Posterior vena cava (tissue), 2 donors: ENCODE results near the gene VASH2. TPM values are rescaled to one million over a fixed set of nuclear protein-coding genes. Genes with fewer than 3 reads are reported as not detected.

Source experiments
- DNase-seq: peaks from one replicate; pipeline ENCODE4 v3.0.0-alpha.2; 2020; ENCODE audit warnings: low spot score
- intact Hi-C, 2 donors: fragments of 100-400 bp; cut with DNase I; formaldehyde crosslinking; loops; one replicate each; pipeline versions ENCODE4 v1.14.1 to v1.14.2; 2022 to 2023
- total RNA-seq, 2 donors: library from RNA; stranded (reverse); fragmentation: NEBNext Ultra II Directional; extraction: Animal tissue kit (Norgen Biotek cat#: 25700); gene quantifications; one replicate each; pipeline ENCODE4 v1.2.1, GENCODE V29; 2021
- donor health status: DM: yes; HTN: yes; CAD: no.
- donor health status: DM: yes; HTN: yes; CAD: no.

The VASH2 gene
- total RNA-seq, 2 donors from 2014 or later: 3.3 to 4.8 TPM

- intact Hi-C loops: no loop called here
Measured at GRCh38 chr1:212926372-212926771, 24.0 kb upstream of the VASH2 start.

DNA sequence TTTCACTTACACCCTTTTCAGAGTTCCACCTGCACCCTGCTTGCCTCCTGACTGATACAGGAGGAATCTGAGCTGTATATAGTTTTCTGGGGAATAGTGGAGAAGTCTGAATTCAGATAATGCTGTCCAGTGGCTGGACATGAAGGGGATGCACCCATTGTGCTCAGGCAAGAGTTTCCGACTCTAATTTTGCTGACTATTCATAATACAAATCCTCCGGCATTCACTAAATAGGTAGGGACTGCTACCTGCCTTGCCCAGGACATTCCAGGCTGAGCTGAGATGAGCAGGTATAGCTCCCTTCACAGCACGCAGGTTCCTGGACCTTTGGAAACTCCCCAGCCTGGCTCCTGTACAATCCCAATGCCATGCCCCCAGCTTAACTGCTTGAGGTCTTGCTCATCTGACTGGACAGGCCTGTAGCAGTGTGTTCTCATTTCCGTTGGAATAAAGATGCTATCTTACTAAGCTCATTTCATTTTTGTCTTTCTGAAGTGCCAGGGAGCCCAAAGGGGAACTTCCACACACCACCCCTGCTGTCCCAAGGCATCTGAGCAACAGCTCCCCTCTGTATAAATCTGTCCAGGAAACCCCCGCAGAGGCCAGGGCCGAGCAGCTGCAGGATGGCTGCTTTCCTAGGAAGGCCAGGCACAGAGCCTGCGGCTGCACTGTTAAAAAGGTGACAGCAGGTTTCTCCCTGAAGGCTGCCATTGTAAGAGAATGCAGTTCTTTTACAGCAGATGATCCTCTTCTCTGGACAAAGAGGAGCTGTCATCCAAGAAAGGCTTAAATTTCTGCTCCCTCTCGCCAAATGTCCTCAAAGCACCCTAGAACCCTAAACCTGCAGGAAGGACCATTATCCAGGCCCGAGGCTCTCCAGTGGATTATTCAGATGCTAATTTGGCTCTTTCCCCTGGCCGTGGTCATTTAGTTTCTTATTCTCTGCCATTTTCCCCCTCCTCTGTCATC is 21.7 kb upstream of the VASH2 start:
- intact Hi-C loops: no loop called here
- peak; percentile 26 for DNase-seq

More at GRCh38 chr1:212926372-212926771, 24.0 kb upstream of the VASH2 start:
- peak; percentile 53 for DNase-seq

- intact Hi-C loops: no loop called here
- no peak for DNase-seq
Measured at GRCh38 chr1:212930986-212931678, 19.2 kb upstream of the VASH2 start.

DNA sequence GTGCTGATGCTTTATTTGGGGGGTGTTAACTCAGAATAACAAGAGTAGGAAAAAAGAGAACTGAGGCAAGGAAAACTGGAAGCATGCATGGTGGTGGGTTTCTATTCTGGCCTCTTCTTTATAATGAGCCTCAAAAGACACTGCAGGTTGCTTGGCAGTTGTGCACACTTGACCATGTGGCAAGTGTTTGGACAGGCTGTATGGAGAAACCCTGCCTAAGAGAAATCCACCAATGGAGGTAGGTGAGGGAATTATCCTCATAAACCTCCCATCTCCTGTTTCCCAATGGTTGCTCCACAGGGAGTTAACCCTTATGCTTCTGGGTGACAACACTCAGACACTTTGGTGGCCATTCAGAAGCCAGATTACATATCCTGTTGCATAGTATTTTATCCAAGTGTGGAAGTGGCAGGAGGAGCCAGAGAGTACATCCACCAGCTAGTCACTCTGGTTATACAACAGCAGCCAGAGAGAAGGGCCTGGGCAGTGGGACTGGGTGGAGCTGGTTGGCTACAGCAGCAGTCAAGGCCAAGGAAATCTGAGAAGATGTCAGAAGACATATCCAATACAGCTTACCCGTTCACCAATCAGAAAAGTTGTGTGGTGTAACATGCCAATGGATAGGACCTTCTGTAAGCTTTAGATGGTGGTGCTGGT is 16.4 kb upstream of the VASH2 start:
- intact Hi-C loops: no loop called here
- no peak for DNase-seq

- intact Hi-C loops: no loop called here
- no peak for DNase-seq
Measured at GRCh38 chr1:212935387-212935981, 14.9 kb upstream of the VASH2 start.

- intact Hi-C loops: no loop called here
- DNase-seq: no peak
Measured at GRCh38 chr1:212937034-212937433, 13.3 kb upstream of the VASH2 start.

GRCh38 chr1:212938846-212939245 is 11.5 kb upstream of the VASH2 start:
- intact Hi-C loops: no loop called here
- DNase-seq: no peak

DNA sequence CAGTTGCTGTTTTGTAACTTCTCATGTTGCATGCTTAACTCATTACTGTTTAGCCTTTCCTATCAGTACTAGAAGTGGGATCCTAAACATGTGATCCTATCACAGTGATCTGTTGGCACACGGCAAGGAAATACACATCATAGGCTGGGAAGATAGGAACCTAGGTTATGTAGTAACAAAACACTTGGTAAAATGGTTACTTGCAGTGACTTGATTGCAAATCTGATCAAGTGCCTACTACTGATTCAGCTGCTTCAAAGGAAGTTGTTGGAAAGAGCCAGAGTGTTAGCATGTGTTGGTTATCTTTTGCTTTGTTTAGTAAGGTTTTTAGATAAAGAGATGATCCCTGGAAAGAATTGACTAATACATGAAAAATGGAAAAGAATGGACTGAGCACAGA is 8.9 kb upstream of the VASH2 start:
- no peak for DNase-seq
- intact Hi-C loops: no loop called here

- intact Hi-C loops: no loop called here
- DNase-seq: no peak
Measured at GRCh38 chr1:212942679-212943392, 7.5 kb upstream of the VASH2 start.

GRCh38 chr1:212943393-212943710 is 7.0 kb upstream of the VASH2 start:
- DNase-seq: no peak
- intact Hi-C loops: no loop called here

DNA sequence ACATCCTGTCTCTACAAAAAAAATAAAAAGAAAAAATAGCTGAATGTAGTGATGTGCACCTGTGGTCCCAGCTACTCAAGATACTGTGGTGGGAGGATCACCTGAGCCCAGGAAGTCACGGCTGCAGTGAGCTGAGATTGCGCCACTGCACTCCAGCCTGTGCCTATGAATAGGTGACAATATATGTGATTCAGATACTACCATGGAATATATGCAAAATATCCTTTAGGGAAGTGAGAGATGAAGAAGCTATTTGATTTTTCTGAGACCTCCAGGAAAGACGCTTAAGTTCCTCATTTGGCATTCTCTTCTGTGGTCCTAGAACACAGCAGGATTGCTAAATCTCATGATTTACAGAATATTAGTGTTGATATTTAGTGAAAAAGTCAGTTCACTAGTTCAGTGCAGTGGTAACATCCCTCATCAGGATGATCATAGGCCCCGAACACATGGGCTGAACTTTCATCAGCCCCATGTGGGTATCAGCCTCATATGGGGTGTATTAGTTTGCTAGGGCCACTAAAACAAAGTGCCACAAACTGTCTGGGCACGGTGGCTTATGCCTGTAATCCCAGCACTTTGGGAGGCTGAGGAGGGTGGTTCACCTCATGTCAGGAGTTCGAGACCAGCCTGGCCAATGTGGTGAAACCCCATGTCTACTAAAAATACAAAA is 6.0 kb upstream of the VASH2 start:
- DNase-seq: no peak
- intact Hi-C loops: no loop called here

DNA sequence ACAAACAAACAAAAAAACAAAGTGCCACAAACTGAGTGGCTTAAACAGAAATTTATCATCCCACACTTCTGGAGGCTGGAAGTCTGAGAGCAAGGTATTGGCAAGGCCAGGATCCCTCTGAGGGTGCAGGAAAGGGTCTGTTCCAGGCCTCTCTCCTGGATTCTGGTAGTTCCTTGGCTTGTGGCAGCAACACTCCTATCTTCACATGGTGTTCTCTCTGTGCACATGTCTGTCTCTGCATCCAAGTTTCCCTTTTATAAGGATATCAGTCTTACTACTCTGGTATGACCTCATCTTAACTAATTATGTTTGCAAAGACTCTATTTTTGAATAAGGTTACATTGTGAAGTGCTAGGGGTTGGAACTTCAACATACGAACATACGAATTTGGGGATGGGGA is 5.3 kb upstream of the VASH2 start:
- intact Hi-C loops: no loop called here
- no peak for DNase-seq

DNA sequence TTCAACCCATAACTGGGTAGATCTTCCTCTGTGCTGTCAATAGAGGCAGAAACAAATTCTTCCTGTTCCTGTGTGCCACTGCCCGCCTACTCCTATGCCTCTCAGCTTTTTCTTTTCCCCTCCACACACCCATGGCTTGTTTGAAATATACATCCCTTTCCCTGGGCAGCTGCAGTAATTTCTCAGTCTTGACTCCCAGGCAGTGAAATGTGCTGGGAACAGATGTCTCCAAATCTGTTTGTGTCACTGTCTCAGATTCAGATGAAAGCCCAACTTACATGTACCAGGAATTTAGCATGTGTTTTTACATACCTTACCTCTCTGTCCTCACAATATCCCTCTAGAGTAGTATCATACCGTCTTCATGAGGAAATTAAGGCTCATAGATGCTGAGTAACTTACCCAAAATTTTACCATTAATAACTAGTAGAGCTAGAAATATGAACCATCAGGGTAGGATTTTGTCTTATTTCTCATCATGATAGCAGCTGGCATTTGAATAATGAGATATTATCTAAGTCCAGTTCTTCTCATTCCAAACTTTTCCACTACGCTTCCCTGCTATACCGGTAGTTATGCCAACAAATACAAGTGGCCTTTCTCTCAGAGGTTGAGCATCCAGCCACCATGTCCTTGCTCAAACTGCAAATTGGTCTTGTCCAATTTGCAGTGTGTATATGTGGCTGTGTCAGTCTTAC is 4.7 kb upstream of the VASH2 start:
- intact Hi-C loops: no loop called here
- DNase-seq: no peak

- intact Hi-C loops: no loop called here
Measured at GRCh38 chr1:212946872-212947271, 3.5 kb upstream of the VASH2 start.

GRCh38 chr1:212949771-212950170 is 570 bp upstream of the VASH2 start:
- no peak for DNase-seq
- intact Hi-C loops: no loop called here

More at GRCh38 chr1:212946872-212947271, 3.5 kb upstream of the VASH2 start:
- no peak for DNase-seq

GRCh38 chr1:212951126-212951946 is 995 bp downstream of the VASH2 start:
- intact Hi-C loops: no loop called here
- no peak for DNase-seq

GRCh38 chr1:212951947-212952640 is 1.8 kb downstream of the VASH2 start:
- no peak for DNase-seq
- intact Hi-C loops: no loop called here
